Measurements from ENCODE around the gene FZD7. TPM values are rescaled to one million over a fixed set of nuclear protein-coding genes. Genes with fewer than 3 reads are reported as not detected.

The FZD7 gene
- total and polyA plus RNA-seq, 10 of the 15 experiments (the other 5 are each of a cell fraction or from before 2014, with no cell fraction given) = 0.24 to 2.4 (median 0.75) TPM

DNA sequence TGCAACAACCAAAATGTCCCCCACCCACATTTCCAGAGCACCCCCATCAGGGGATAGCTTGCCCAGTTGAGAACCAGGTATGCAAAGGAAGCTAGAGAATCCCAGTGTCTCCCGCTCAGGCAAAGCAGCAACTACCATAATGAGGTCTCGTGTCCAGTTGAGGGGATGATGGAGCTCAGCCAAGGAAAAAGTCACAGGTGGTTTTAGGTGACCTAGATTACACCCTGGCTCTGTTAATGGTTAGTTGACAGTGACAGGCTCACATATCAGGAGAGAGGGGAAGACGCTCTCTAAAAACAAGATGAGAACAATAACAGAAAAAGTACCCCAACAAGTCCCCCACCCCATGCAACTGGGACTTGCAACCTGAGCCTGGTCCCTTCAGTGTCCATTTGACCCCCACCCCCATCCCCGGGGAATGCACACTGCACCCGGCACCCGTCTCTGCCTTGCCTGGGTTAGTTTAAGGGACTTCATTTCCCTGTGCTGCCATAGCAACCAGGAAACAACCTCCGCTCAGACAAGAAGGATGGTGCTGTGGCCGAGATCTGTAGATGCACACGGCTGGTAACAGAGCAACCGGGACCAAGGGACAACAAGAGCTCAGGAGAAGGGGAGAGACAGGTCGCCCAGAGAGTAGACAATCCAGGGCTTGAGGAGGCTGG is 39.2 kb downstream of the FZD7 start, which contains the start of gene KIAA2012:
Gene KIAA2012, plus strand, starts transcription at position 519 of the 665 bp plus-strand sequence. CDS start 373 bp downstream, outside the sequence.
- Histone ChIP-seq H3K4me3 (no peak within 1 kb of the TSS), H3K9ac (ENCODE audit: control insufficient read depth, insufficient read depth, low read length) (no peak within 1 kb of the TSS), H3K4me2 (ENCODE audit: control insufficient read depth, insufficient read depth) (no peak within 1 kb of the TSS), H3K27me3 (replicated peaks in 1 of 2; ENCODE audit: control insufficient read depth in 2 of 2, insufficient read depth in 2 of 2, low read length in 1 of 2) (peaks cover 0 to 2% of the 10 kb centered on the region in 2 experiments; a peak in 1 of 4 replicates), H3K36me3 (ENCODE audit: control insufficient read depth in 2 of 2, insufficient read depth in 2 of 2, low read length in 1 of 2) (no peaks in the 10 kb centered on the region), H3K79me2 (ENCODE audit: control insufficient read depth, insufficient read depth, low read length) (no peaks in the 10 kb centered on the region), H3K27ac (ENCODE audit: control insufficient read depth, insufficient read depth) (no peak within 1 kb of the TSS), H2AFZ (ENCODE audit: control insufficient read depth, low read depth, low read length) (no peak within 1 kb of the TSS), H3K9me3 (replicated peaks; ENCODE audit: control insufficient read depth, insufficient read depth, low read length) (no peaks in the 10 kb centered on the region), H4K20me1 (ENCODE audit: control insufficient read depth, insufficient read depth) (no peaks in the 10 kb centered on the region), H3K4me1 (ENCODE audit: control insufficient read depth, insufficient read depth, low read length) (0 out of 2 replicates have a peak, but pooled peaks cover 2% of the 10 kb centered on the region)
- RAD21 ChIA-PET (ENCODE audit: unreplicated experiment) = interaction anchor here (1.4 kb wide), 1 partner anchor 212 kb away, joined by 3 read pairs; no protein-coding TSS in a partner anchor
- ATAC-seq = peak; percentile 51
- CTCF ChIA-PET = interaction anchor here (0.9 to 1.3 kb wide), 3 partner anchors 10 to 212 kb away, joined by 3 to 4 read pairs (median 3); no protein-coding TSS in a partner anchor
- DNase-seq (ENCODE audit: low read depth, low spot score) = no peak
- SMC1A ChIA-PET (ENCODE audit: uncharacterized antibody, unreplicated experiment) = no interaction called here
- no TSS peak for BruUV-seq (replicated peaks)
- WGBS (ENCODE audit: insufficient coverage, insufficient replicate concordance, low lambda C conversion rate, missing lambda C conversion rate) = 53% methylated on average over 11 of the region's 11 CpGs
- intact Hi-C loops (cut with micrococcal nuclease; ENCODE audit: unreplicated experiment) (no loop called here), in situ Hi-C loops (cut with MboI) (no loop called here)
- FAIRE-seq = no peak
- POLR2A ChIA-PET = no interaction called here
- no peak for TF ChIP-seq JUNB (IDR thresholded peaks at IDR 0.05)
- 0 out of 4 replicates have a peak, but pooled peaks of 1 of the 2 experiments have one; percentile 17 for TF ChIP-seq BHLHE40 (IDR thresholded peaks at IDR 0.05; ENCODE audit: borderline replicate concordance in 1 of 2, low read depth in 2 of 2, low read length in 1 of 2)
- no peak for TF ChIP-seq SMAD1 (IDR thresholded peaks at IDR 0.05; ENCODE audit: low read depth, partially characterized antibody)
- TF ChIP-seq, protein P1, sequence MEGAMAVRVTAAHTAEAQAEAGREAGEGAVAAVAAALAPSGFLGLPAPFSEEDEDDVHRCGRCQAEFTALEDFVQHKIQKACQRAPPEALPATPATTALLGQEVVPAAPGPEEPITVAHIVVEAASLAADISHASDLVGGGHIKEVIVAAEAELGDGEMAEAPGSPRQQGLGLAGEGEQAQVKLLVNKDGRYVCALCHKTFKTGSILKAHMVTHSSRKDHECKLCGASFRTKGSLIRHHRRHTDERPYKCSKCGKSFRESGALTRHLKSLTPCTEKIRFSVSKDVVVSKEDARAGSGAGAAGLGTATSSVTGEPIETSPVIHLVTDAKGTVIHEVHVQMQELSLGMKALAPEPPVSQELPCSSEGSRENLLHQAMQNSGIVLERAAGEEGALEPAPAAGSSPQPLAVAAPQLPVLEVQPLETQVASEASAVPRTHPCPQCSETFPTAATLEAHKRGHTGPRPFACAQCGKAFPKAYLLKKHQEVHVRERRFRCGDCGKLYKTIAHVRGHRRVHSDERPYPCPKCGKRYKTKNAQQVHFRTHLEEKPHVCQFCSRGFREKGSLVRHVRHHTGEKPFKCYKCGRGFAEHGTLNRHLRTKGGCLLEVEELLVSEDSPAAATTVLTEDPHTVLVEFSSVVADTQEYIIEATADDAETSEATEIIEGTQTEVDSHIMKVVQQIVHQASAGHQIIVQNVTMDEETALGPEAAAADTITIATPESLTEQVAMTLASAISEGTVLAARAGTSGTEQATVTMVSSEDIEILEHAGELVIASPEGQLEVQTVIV (IDR thresholded peaks at IDR 0.05; ENCODE audit: borderline replicate concordance, partially characterized antibody) = no peak
- TF ChIP-seq RBBP5 (conservative IDR thresholded peaks at IDR 0.05) = no peak
- TF ChIP-seq RB1 (IDR thresholded peaks at IDR 0.05; ENCODE audit: borderline replicate concordance) = no peak
- TF ChIP-seq BMI1 (IDR thresholded peaks at IDR 0.05; ENCODE audit: borderline replicate concordance) = peak; percentile 68
- no peak for TF ChIP-seq HDAC6 (IDR thresholded peaks at IDR 0.05; ENCODE audit: unreplicated experiment)
- TF ChIP-seq, protein P2, sequence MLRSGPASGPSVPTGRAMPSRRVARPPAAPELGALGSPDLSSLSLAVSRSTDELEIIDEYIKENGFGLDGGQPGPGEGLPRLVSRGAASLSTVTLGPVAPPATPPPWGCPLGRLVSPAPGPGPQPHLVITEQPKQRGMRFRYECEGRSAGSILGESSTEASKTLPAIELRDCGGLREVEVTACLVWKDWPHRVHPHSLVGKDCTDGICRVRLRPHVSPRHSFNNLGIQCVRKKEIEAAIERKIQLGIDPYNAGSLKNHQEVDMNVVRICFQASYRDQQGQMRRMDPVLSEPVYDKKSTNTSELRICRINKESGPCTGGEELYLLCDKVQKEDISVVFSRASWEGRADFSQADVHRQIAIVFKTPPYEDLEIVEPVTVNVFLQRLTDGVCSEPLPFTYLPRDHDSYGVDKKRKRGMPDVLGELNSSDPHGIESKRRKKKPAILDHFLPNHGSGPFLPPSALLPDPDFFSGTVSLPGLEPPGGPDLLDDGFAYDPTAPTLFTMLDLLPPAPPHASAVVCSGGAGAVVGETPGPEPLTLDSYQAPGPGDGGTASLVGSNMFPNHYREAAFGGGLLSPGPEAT (IDR thresholded peaks at IDR 0.05; ENCODE audit: low read depth) = no peak
- TF ChIP-seq TARDBP (IDR thresholded peaks at IDR 0.05; ENCODE audit: borderline replicate concordance) = no peak
- TF ChIP-seq ZSCAN29 (IDR thresholded peaks at IDR 0.05) = no peak
- TF ChIP-seq, protein P3, sequence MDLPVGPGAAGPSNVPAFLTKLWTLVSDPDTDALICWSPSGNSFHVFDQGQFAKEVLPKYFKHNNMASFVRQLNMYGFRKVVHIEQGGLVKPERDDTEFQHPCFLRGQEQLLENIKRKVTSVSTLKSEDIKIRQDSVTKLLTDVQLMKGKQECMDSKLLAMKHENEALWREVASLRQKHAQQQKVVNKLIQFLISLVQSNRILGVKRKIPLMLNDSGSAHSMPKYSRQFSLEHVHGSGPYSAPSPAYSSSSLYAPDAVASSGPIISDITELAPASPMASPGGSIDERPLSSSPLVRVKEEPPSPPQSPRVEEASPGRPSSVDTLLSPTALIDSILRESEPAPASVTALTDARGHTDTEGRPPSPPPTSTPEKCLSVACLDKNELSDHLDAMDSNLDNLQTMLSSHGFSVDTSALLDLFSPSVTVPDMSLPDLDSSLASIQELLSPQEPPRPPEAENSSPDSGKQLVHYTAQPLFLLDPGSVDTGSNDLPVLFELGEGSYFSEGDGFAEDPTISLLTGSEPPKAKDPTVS (IDR thresholded peaks at IDR 0.05; ENCODE audit: low read depth, low read length) = no peak
- no peak for TF ChIP-seq HCFC1 (IDR thresholded peaks at IDR 0.05; ENCODE audit: low read length)
- TF ChIP-seq CHD4 (IDR thresholded peaks at IDR 0.05) = no peak
- TF ChIP-seq, protein P4, sequence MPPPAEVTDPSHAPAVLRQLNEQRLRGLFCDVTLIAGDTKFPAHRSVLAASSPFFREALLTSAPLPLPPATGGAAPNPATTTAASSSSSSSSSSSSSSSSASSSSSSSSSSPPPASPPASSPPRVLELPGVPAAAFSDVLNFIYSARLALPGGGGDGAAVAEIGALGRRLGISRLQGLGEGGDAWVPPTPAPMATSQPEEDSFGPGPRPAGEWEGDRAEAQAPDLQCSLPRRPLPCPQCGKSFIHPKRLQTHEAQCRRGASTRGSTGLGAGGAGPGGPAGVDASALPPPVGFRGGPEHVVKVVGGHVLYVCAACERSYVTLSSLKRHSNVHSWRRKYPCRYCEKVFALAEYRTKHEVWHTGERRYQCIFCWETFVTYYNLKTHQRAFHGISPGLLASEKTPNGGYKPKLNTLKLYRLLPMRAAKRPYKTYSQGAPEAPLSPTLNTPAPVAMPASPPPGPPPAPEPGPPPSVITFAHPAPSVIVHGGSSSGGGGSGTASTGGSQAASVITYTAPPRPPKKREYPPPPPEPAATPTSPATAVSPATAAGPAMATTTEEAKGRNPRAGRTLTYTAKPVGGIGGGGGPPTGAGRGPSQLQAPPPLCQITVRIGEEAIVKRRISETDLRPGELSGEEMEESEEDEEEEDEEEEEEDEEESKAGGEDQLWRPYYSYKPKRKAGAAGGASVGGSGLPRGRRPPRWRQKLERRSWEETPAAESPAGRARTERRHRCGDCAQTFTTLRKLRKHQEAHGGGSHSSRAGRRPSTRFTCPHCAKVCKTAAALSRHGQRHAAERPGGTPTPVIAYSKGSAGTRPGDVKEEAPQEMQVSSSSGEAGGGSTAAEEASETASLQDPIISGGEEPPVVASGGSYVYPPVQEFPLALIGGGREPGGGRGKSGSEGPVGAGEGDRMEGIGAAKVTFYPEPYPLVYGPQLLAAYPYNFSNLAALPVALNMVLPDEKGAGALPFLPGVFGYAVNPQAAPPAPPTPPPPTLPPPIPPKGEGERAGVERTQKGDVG (CRISPR knock-in tag; IDR thresholded peaks at IDR 0.05) = no peak

Data from GM12878 (cell line).